Fibroblast of skin of scalp (primary cell): ENCODE measurements around the gene SIK2.
"Not testable (repeated sequence)": the region's sequence is repeated elsewhere in the genome, so short reads cannot be mapped to it uniquely, and the experiment has no call there.

Source experiments
- DNase-seq: peaks from one replicate; pipeline ENCODE4 v3.0.0-alpha.2; 2013

SIK2 gene

GRCh38 chr11:111700162-111700561 lies 97.9 kb downstream of the SIK2 start:
- DNase-seq: no peak

DNA sequence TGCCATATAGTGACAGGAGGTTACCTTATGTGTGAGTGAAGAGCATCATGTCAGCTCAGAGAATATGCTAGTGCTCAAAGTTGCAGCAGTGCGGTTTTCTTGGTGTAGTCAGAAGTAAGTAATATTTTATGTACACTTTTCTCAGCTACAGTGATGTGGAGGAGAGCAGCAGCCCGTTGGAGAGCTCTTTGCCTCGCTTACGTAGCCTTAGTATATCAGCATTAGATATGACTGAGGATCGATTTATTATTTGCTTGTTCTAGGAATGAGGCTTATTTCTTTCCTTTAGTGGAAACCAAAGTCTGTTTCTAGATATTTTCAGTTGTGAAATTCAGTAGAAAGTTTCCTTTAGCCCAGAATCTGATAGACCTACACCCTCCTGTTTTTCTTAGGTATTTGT lies 100.4 kb downstream of the SIK2 start:
- DNase-seq: no peak

- DNase-seq: no peak
Observed at GRCh38 chr11:111703576-111703975, 101.3 kb downstream of the SIK2 start.

DNA sequence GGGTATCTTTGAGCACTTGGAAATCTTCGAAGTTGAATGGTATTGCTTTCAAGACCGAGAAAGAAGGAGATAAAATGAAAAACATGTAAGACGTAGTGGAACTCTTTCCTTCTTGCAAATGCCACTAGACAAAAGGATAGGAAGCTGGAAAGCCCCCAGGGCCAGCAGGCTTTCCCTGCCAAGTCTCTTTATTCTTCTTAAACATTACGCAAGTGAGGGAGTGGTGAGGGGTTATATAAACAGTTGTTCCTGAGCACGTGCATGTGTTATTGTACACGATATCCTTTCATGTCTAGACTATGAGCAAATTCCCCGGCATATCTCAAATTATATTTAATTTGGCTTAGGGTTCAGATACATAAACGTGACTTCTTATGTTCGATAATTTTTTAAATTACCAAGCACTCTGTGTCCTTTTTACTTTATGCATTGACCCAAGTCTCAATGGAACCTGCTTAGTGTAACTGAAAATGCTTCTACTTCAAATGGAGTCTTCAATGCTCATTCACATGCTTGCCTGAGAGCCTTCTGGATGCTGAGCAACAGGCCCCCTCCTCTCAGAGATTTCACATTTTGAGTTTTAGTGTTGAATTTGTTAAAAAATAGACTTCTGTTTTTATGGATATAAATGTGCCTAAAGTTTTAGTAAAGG lies 104.9 kb downstream of the SIK2 start:
- peak; percentile 30 for DNase-seq

DNA sequence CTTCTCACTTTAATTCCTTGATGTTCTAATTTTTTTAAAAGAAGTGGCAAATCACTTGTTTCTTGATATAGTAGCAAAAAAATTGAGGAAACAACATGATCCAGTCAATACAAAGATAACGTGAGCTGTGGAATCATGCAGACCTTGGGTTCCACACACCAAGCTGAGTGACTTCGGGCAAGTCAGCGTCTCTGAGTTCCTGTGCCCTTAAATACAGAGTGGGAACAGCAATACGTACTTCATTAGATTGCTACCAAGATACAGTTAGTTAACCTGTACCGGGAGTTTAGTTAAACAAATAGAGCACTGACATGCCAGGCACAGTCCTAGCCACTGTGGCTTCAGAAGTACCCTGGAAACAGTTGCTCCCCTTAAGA lies 105.4 kb downstream of the SIK2 start:
- no peak for DNase-seq

DNA sequence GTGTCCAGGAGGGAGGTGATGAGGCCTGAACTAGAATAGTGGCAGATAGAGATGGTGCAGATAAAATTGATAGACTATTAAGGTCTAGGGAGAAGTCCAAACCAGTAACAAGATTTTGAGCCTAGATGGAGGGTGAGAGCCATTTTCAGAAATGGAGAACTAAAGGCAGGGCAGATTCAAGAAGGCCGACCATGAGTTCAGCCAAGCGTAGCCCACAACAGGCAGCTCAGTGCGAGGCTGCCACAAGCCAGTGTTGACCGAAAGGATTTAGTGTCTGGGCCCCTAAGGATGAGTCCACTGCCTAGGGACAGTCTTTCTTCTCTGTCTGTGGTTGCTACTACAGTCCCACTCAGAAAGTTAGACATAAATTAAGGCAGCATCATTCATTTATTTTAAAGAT lies 112.3 kb downstream of the SIK2 start:
- no peak for DNase-seq

DNA sequence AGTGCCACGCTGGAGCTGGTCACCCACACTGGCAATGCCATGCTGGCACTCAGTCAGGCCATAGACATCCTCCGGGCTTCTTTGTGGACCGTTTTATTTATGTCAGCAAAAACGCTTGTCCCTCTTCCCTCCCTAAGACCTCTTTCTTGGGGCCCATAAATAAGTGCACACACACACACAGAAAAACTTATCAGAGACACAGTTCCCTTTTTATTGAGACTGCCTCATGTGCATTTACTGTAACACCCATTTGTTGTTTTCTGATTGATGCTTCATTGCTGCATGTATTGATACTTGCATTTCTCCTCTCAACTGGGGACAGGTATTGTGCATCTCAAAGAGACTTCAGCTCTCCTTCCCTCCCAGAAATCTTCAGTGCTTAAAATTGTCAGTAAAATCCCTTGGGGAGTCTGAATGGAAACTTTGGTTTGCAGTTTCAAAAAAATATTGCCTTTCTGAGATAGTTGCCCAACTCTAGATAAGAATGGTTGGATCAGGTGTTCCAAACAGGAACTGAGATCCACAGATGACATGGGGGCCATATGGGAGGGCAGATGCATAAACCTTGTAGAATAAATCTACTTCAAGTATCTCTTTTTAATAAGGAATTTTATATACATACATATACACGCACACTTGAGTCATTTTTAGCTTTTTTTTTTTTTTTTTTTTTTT lies 113.0 kb downstream of the SIK2 start:
- DNase-seq: no peak

- DNase-seq: not testable (repeated sequence)
Observed at GRCh38 chr11:111717660-111718059, 115.4 kb downstream of the SIK2 start.

GRCh38 chr11:111718436-111718835 lies 116.2 kb downstream of the SIK2 start:
- peak; percentile 39 for DNase-seq

GRCh38 chr11:111718859-111719258 lies 116.6 kb downstream of the SIK2 start:
- DNase-seq: peak; percentile 68

GRCh38 chr11:111719379-111719778 lies 117.1 kb downstream of the SIK2 start:
- no peak for DNase-seq

DNA sequence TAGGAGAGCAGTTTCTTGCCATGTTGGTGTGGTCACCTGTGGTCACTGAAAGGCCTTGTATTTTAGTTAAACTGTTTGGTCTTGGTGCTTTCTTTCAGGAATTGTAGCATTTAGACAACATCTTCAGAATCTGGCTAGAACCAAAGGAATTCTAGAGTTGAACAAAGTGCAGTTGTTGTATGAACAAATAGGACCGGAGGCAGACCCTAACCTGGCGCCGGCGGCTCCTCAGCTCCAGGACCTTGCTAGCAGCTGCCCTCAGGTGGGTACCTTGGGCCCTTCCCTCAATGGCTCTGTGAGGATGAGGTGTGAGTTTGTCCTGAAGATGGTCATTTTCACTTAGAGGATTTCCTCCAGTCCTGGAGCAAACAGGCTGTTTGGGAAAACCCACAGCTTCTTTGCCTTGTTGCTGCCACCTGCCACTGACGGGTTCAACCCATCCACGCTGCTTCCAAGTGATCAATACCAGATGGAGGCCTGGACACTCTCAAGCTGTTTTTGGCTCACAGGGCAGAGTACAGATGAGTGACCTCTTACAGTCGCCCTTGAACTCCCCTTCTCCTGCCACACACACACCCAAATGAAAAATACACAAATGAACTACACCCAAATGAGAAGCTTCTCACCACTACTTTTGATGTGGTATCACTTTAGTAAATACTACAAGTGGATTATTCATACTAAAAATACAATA lies 118.7 kb downstream of the SIK2 start:
- no peak for DNase-seq

DNA sequence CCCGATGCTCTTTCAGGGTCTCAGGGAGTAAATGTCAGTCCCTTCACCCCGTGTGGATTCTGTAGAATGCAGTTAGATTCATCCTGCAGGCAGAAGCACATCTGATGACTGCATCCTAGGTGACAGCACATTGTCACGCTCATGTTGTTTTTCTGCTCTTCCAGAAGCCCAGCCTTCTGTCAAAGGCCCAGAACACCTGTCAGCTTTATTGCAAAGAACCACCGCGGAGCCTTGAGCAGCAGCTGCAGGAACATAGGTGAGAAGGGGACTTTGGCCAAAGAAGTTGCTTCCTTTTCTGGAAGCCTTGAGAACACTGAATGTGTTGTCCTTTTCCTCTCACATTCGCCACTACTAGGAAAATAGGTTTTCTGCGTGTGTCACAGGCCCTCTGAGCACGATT lies 120.3 kb downstream of the SIK2 start:
- no peak for DNase-seq

- DNase-seq: no peak
Observed at GRCh38 chr11:111723595-111723994, 121.3 kb downstream of the SIK2 start.

GRCh38 chr11:111724615-111725129 lies 122.4 kb downstream of the SIK2 start:
- no peak for DNase-seq

- DNase-seq: no peak
Observed at GRCh38 chr11:111725621-111726020, 123.4 kb downstream of the SIK2 start.

GRCh38 chr11:111726301-111726713 lies 124.1 kb downstream of the SIK2 start:
- DNase-seq: no peak

GRCh38 chr11:111727431-111727830 lies 125.2 kb downstream of the SIK2 start:
- DNase-seq: no peak

DNA sequence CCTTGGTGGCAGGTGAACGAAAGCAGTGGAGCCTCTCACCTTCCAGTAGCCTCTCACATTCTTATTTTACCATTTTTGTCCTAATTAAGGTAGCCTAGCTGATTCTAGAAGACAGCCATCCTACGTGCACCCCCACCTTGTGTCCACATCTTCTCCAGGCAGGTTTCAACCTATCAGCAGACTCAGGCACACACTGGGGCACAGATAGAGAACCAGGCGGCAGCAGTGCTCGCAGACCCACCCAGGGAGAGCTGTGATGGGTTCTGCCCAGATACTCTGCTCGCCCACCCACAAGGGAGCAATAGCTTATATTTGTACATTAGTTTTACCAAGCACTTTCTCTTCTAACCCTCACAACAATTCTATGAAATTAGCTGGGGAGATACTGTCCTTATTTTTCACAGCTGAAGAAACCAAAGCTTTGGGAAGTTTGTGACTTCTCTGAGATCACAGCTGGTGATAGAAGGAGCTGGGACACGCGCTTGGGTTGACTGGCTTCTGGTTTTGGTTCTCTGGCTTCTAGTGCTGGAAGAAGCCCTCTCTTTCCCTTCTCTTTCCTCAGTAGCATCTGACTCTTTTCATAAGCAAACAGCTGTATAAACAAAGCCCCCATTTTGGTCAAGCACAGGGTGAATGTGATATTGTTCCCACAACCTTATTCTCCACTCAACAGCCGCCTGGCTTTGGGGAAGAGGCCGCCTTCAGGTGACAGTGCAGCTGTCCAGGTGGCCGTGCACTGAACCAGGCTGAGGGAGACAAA lies 127.0 kb downstream of the SIK2 start:
- DNase-seq: no peak

- no peak for DNase-seq
Observed at GRCh38 chr11:111729831-111730311, 127.6 kb downstream of the SIK2 start.

DNA sequence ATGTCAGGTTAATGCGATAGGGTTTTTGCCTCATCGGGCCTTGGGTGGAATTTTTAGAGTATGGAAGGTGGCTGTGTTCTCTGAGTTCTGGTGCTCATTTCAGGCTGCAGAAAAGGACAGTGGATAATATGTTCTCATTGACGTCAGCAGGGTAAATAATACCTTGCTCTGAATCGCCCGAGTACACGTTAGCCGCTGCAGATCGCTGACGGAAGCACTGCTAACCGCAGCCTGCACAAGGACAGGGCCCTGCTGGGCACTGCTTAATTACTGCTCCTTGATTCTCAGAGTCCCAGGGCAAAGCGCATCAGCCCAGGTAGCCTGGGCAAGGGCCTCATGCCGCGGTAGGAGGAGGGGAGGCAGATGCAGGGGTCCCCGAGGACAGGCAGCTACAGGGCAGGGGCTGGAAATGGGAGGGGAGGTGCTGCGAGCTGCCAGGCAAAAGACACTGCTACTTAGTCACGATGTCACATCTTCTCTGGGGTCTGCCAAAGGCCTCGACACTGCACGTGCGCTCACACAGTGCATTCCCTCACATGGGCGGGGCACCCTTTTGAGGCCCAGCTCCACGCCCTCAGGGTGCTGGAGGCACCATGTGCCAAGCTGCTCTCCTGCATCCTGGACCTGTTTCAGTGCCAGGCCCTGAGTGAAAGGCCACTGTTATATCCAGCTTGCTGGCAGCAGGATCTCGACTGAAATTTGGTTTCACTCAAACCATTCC lies 128.8 kb downstream of the SIK2 start:
- peak; percentile 26 for DNase-seq

DNA sequence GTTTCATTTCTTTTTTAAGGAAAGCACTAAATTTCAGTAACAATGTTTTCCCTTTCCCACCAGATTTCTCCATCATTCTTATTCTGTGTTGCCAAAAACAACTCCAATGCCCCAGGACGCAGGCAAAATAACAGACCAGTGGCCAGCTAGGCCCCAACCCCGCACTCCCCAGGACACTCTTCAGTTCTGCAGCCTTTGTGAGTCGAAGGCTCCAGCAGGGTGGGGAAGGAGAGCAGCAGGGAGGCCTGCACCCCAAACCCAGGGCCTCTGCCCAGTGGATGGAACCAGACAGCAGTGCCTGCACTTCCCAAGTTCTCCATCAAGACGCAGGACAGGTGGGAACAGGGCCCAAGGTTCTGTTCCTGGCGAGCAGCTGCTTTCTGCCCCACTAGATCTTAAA lies 129.6 kb downstream of the SIK2 start:
- DNase-seq: no peak
